Adrenal gland (tissue), 12 donors: Measurements from ENCODE around the gene ADAMTS13. TPM values are rescaled to one million over a fixed set of nuclear protein-coding genes. Genes with fewer than 3 reads are reported as not detected.

Source experiments
- DNase-seq, 7 donors: peaks; one replicate each; pipeline ENCODE4 v3.0.0-alpha.2; 2019 to 2020
- H3K27ac ChIP-seq, 5 donors: fragments of 200-600 bp; sonication (generic) in 4 of 5; 1 replicate in 3 of 5; 2 replicates in 2 of 5; pipeline versions ENCODE4 v1.5.1 to v1.8.0; 2016 to 2020; ENCODE audit warnings: mild to moderate bottlenecking in 1 of 5
- H3K27me3 ChIP-seq: fragments of 200-600 bp; 2 replicates; pipeline ENCODE4 v1.8.0; 2021
- H3K36me3 ChIP-seq, 2 donors: fragments of 200-600 bp; replicated peaks in 1 of 2; 1 replicate in 1 of 2; 2 replicates in 1 of 2; pipeline versions ENCODE4 v1.5.1 to v1.8.0; 2018 to 2022
- H3K4me1 ChIP-seq, 2 donors: fragments of 200-600 bp; replicated peaks in 1 of 2; 1 replicate in 1 of 2; 2 replicates in 1 of 2; pipeline versions ENCODE4 v1.5.1 to v1.8.0; 2018 to 2021
- H3K4me3 ChIP-seq, 4 donors: fragments of 200-600 bp; sonication (generic) in 3 of 4; one replicate each; pipeline ENCODE4 v1.5.1; 2016 to 2018
- H3K9me3 ChIP-seq, 3 donors: fragments of 200-600 bp; sonication (generic) in 1 of 3; replicated peaks in 1 of 3; 1 replicate in 2 of 3; 2 replicates in 1 of 3; pipeline versions ENCODE4 v1.5.1 to v1.8.0; 2016 to 2021
- CTCF ChIP-seq, 6 experiments: fragments of 450-650 bp in 4 of 6; fragments of 200-600 bp in 2 of 6; sonication (generic) in 1 of 6; IDR thresholded peaks; 1 replicate in 5 of 6; 2 replicates in 1 of 6; pipeline versions ENCODE4 v1.5.1 to v1.8.0; 2016 to 2021; ENCODE audit warnings: antibody characterized with exemption in 6 of 6, mild to moderate bottlenecking in 2 of 6, moderate library complexity in 1 of 6
- POLR2A ChIP-seq, 2 donors: fragments of 450-650 bp; IDR thresholded peaks; one replicate each; pipeline ENCODE4 v1.6.1; 2017; ENCODE audit warnings: antibody characterized with exemption in 2 of 2, mild to moderate bottlenecking in 2 of 2, moderate library complexity in 1 of 2
- WGBS, 4 donors: extraction: QIAGEN DNeasy Blood & Tissue Kit in 2 of 4; methylation state at CpG; one replicate each; pipeline versions ENCODE4 v1.1.5 to v1.1.7; 2013 to 2017; 5-methylcytosine and 5-hydroxymethylcytosine counted together
- intact Hi-C, 2 donors: fragments of 100-400 bp; cut with DNase I; formaldehyde crosslinking; loops; one replicate each; pipeline versions ENCODE4 v1.14.1 to v1.15.0; 2022 to 2023
- polyA plus RNA-seq, 3 donors: library from polyadenylated mRNA; stranded (reverse); fragments of 200-250 nt in 2 of 3; fragments of 350-450 nt in 1 of 3; fragmentation: Illumina TruSeq in 1 of 3; extraction: RNeasy Lipid Tissue Mini Kit (QIAGEN cat#74804) in 1 of 3; gene quantifications; one replicate each; pipeline ENCODE4 v1.2.3, GENCODE V29; 2013 to 2014
- total RNA-seq, 9 donors: library from RNA; depleted of rRNA in 4 of 9; stranded (reverse); fragments of >200 nt in 4 of 9; fragments of 120-200 nt in 1 of 9; fragmentation: NEBNext Ultra II Directional in 1 of 9; extraction: Animal tissue kit (Norgen Biotek cat#: 25700) in 1 of 9; gene quantifications; one replicate each; pipeline versions ENCODE4 v1.1.0 to v1.2.4, GENCODE V29; 2013 to 2023
- donor health status: healthy with polysubstance abuse.
- donor health status: Bipolar disorder and iron deficiency.
- donor health status: DM: yes; HTN: yes; CAD: no.
- donor health status: DM: no; HTN: no; CAD: no.
- donor health status: DM: no; HTN: no; CAD: no.
- donor health status: DM: yes; HTN: yes; CAD: no.

The ADAMTS13 gene
- total and polyA plus RNA-seq, 12 donors = 0.15 to 19.9 (median 2.0) TPM

GRCh38 chr9:133473743-133474142 is 51.6 kb downstream of the ADAMTS13 start:
- Histone ChIP-seq H3K27ac (no peak overlapping the region), H3K36me3 (no peaks in the 10 kb centered on the region), H3K9me3 (no peaks in the 10 kb centered on the region), H3K4me3 (no peak overlapping the region), H3K27me3 (no peaks in the 10 kb centered on the region), H3K4me1 (peaks cover 0 to 10% of the 10 kb centered on the region in 2 donors)
- TF ChIP-seq POLR2A (IDR thresholded peaks at IDR 0.05) = no peak
- no peak for TF ChIP-seq CTCF (IDR thresholded peaks at IDR 0.05)
- intact Hi-C loops = no loop called here
- DNase-seq = no peak
- WGBS, 4 donors = 81 to 100% (median 91%) methylated on average over 2 to 20 of the region's 20 CpGs

GRCh38 chr9:133474215-133474614 is 52.0 kb downstream of the ADAMTS13 start:
- peaks cover 0 to 12% of the 10 kb centered on the region in 2 donors for H3K4me1 ChIP-seq
- 56 to 70% (median 66%) methylated on average over 5 of the region's 5 CpGs for WGBS, 4 donors
- intact Hi-C loops = no loop called here

GRCh38 chr9:133474853-133475252 is 52.7 kb downstream of the ADAMTS13 start:
- H3K4me1 ChIP-seq = peaks cover 0 to 19% of the 10 kb centered on the region in 2 donors
- no peak for DNase-seq
- TF ChIP-seq POLR2A (IDR thresholded peaks at IDR 0.05) (no peak), CTCF (IDR thresholded peaks at IDR 0.05) (no peak)
- H3K27ac ChIP-seq = no peak overlapping the region
- 80 to 100% (median 86%) methylated on average over 1 to 20 of the region's 20 CpGs; no CpG with 5 or more reads in 1 of the 4 donors for WGBS, 4 donors
- intact Hi-C loops = no loop called here
- H3K9me3 ChIP-seq = no peaks in the 10 kb centered on the region
- no peaks in the 10 kb centered on the region for H3K36me3 ChIP-seq
- no peak overlapping the region for H3K4me3 ChIP-seq
- H3K27me3 ChIP-seq = no peaks in the 10 kb centered on the region

More at GRCh38 chr9:133474215-133474614, 52.0 kb downstream of the ADAMTS13 start:
- Histone ChIP-seq H3K27me3 (no peaks in the 10 kb centered on the region), H3K36me3 (no peaks in the 10 kb centered on the region), H3K4me3 (no peak overlapping the region), H3K9me3 (no peaks in the 10 kb centered on the region), H3K27ac (no peak overlapping the region)
- DNase-seq = no peak
- no peak for TF ChIP-seq CTCF (IDR thresholded peaks at IDR 0.05)
- TF ChIP-seq POLR2A (IDR thresholded peaks at IDR 0.05) = no peak

- intact Hi-C loops = no loop called here
- 81 to 94% (median 88%) methylated on average over 4 to 27 of the region's 27 CpGs for WGBS, 4 donors
These were observed 53.3 kb downstream of the ADAMTS13 start for GRCh38 chr9:133475292-133476012.

More at GRCh38 chr9:133475292-133476012, 53.3 kb downstream of the ADAMTS13 start:
- no peak overlapping the region for H3K4me3 ChIP-seq
- DNase-seq = no peak
- peaks cover 0 to 20% of the 10 kb centered on the region in 2 donors for H3K4me1 ChIP-seq
- no peaks in the 10 kb centered on the region for H3K27me3 ChIP-seq
- H3K27ac ChIP-seq = no peak overlapping the region
- no peaks in the 10 kb centered on the region for H3K36me3 ChIP-seq
- TF ChIP-seq POLR2A (IDR thresholded peaks at IDR 0.05) (no peak), CTCF (IDR thresholded peaks at IDR 0.05) (no peak)
- H3K9me3 ChIP-seq = no peaks in the 10 kb centered on the region
